GM23338 (cell line): ENCODE data around the gene SDC1. TPM values are rescaled to one million over a fixed set of nuclear protein-coding genes. Genes with fewer than 3 reads are reported as not detected.

Experiments used
- ATAC-seq: fragments of 200-7000 bp; cut with Tn5 transposase; 3 replicates; pipeline ENCODE4 v1.9.1; 2020
- DNase-seq: peaks from one replicate; pipeline ENCODE4 v3.0.0-alpha.2; 2015; ENCODE audit warnings: low spot score
- H2AFZ ChIP-seq: fragments of 200-600 bp; sonication (generic); 2 replicates; pipeline ENCODE4 v1.8.0; 2016; ENCODE audit warnings: antibody characterized with exemption, mild to moderate bottlenecking, moderate library complexity
- H3F3A ChIP-seq: fragments of 200-600 bp; sonication (generic); replicated peaks from 2 replicates; pipeline ENCODE4 v1.8.0; 2017; ENCODE audit warnings: antibody characterized with exemption, mixed run types, low read depth
- H3K27ac ChIP-seq: fragments of 200-600 bp; sonication (generic); 2 replicates; pipeline ENCODE4 v1.6.1; 2016; ENCODE audit warnings: low read depth
- H3K27me3 ChIP-seq: fragments of 200-600 bp; sonication (generic); 2 replicates; pipeline ENCODE4 v1.8.0; 2016; ENCODE audit warnings: mild to moderate bottlenecking, mixed run types, moderate library complexity; ENCODE audit not compliant: insufficient read depth
- H3K36me3 ChIP-seq: fragments of 200-600 bp; sonication (generic); 2 replicates; pipeline ENCODE4 v1.8.0; 2016; ENCODE audit warnings: mild to moderate bottlenecking; ENCODE audit not compliant: insufficient read depth
- H3K4me1 ChIP-seq: fragments of 200-600 bp; sonication (generic); 2 replicates; pipeline ENCODE4 v1.8.0; 2016; ENCODE audit warnings: mild to moderate bottlenecking, moderate library complexity; ENCODE audit not compliant: insufficient read depth
- H3K4me2 ChIP-seq: fragments of 200-600 bp; sonication (generic); 2 replicates; pipeline ENCODE4 v1.7.1; 2017; ENCODE audit warnings: mixed run types
- H3K4me3 ChIP-seq: fragments of 200-600 bp; sonication (generic); 2 replicates; pipeline ENCODE4 v1.6.1; 2016; ENCODE audit warnings: mixed run types
- H3K79me2 ChIP-seq: fragments of 200-600 bp; sonication (generic); replicated peaks from 2 replicates; pipeline ENCODE4 v1.8.0; 2017; ENCODE audit warnings: mild to moderate bottlenecking; ENCODE audit not compliant: insufficient read depth
- H3K9me2 ChIP-seq: fragments of 200-600 bp; sonication (generic); 2 replicates; pipeline ENCODE4 v1.8.0; 2017; ENCODE audit not compliant: insufficient read depth
- H4K20me1 ChIP-seq: fragments of 200-600 bp; sonication (generic); replicated peaks from 2 replicates; pipeline ENCODE4 v1.8.0; 2017; ENCODE audit warnings: mild to moderate bottlenecking; ENCODE audit not compliant: insufficient read depth
- H3K27ac Mint-ChIP-seq: 2 replicates; pipeline ENCODE4 v1.8.0; 2020; ENCODE audit warnings: inconsistent platforms, mild to moderate bottlenecking, moderate library complexity, mixed read lengths
- H3K27me3 Mint-ChIP-seq: 3 replicates; pipeline ENCODE4 v1.8.0; 2022; ENCODE audit warnings: low read depth, mild to moderate bottlenecking, moderate library complexity, mixed read lengths, inconsistent platforms; ENCODE audit not compliant: insufficient read depth, poor library complexity
- H3K36me3 Mint-ChIP-seq: 3 replicates; pipeline ENCODE4 v1.8.0; 2021; ENCODE audit warnings: low read depth, mild to moderate bottlenecking, inconsistent platforms, moderate library complexity, mixed read lengths
- H3K4me1 Mint-ChIP-seq: 3 replicates; pipeline ENCODE4 v1.8.0; 2020; ENCODE audit warnings: mild to moderate bottlenecking, inconsistent platforms, mixed read lengths
- H3K4me3 Mint-ChIP-seq: 3 replicates; pipeline ENCODE4 v1.8.0; 2021; ENCODE audit warnings: moderate library complexity, mild to moderate bottlenecking, inconsistent platforms, mixed read lengths
- H3K9me3 Mint-ChIP-seq: 3 replicates; pipeline ENCODE4 v1.8.0; 2020; ENCODE audit warnings: moderate library complexity, mild to moderate bottlenecking, inconsistent platforms, mixed read lengths
- CTCF ChIP-seq, 2 experiments: fragments of 200-600 bp in 1 of 2; sonication (generic) in 1 of 2; conservative IDR thresholded peaks; 2 replicates each; pipeline versions ENCODE4 v1.5.1 to v1.6.1; 2016 to 2017; ENCODE audit warnings: antibody characterized with exemption in 2 of 2, low read depth in 2 of 2, mild to moderate bottlenecking in 2 of 2, moderate library complexity in 1 of 2
- ETS1 ChIP-seq: IDR thresholded peaks from 2 replicates; pipeline ENCODE4 v1.6.1; 2016; ENCODE audit warnings: antibody characterized with exemption
- EZH2 ChIP-seq: fragments of 200-600 bp; sonication (generic); IDR thresholded peaks from one replicate; pipeline ENCODE4 v1.8.0; 2017; ENCODE audit warnings: antibody characterized with exemption, mild to moderate bottlenecking, low read depth; ENCODE audit not compliant: unreplicated experiment
- EZH2phosphoT487 ChIP-seq: fragments of 200-600 bp; sonication (generic); IDR thresholded peaks from one replicate; pipeline ENCODE4 v1.8.1; 2018; ENCODE audit warnings: antibody characterized with exemption; ENCODE audit not compliant: unreplicated experiment
- JUNB ChIP-seq: IDR thresholded peaks from one replicate; pipeline ENCODE4 v1.6.1; 2016; ENCODE audit warnings: antibody characterized with exemption; ENCODE audit not compliant: unreplicated experiment
- NANOG ChIP-seq: IDR thresholded peaks from 2 replicates; pipeline ENCODE4 v1.6.1; 2016; ENCODE audit warnings: antibody characterized with exemption, borderline replicate concordance
- POLR2AphosphoS5 ChIP-seq: IDR thresholded peaks from 2 replicates; pipeline ENCODE4 v1.6.1; 2016; ENCODE audit warnings: antibody characterized with exemption, low read depth
- REST ChIP-seq: IDR thresholded peaks from one replicate; pipeline ENCODE4 v1.6.1; 2018; ENCODE audit warnings: antibody characterized with exemption; ENCODE audit not compliant: unreplicated experiment
- STAT1 ChIP-seq: IDR thresholded peaks from one replicate; pipeline ENCODE4 v1.6.1; 2016; ENCODE audit warnings: antibody characterized with exemption; ENCODE audit not compliant: unreplicated experiment
- ZNF114 ChIP-seq: fragments of 250-450 bp; sonication (Bioruptor Pico); IDR thresholded peaks from 2 replicates; pipeline ENCODE4 v1.5.0; 2020; ENCODE audit warnings: mild to moderate bottlenecking, moderate library complexity
- ZNF331 ChIP-seq: fragments of 250-450 bp; sonication (Bioruptor Pico); IDR thresholded peaks from 2 replicates; pipeline ENCODE4 v1.5.0; 2020; ENCODE audit warnings: low read depth, mild to moderate bottlenecking, moderate library complexity
- ZNF462 ChIP-seq: fragments of 250-450 bp; sonication (Bioruptor Pico); IDR thresholded peaks from 2 replicates; pipeline ENCODE4 v1.5.0; 2020; ENCODE audit warnings: mild to moderate bottlenecking, moderate library complexity
- polyA plus RNA-seq: library from polyadenylated mRNA; unstranded; fragments of >200 nt; fragmentation: Nextera tagmentation; extraction: Ambion mirVana; gene quantifications from 2 replicates; pipeline ENCODE4 v1.2.1, GENCODE V29; 2016
- total RNA-seq: library from RNA; depleted of rRNA; stranded (reverse); fragments of >200 nt; shearing (Covaris generic); gene quantifications from 2 replicates; pipeline ENCODE4 v1.2.3, GENCODE V29; 2014

The SDC1 gene
- total and polyA plus RNA-seq, 2 experiments from 2014 or later = 16.6 to 43.0 TPM

- Mint-ChIP-seq H3K4me3 (no peak overlapping the region), H3K27ac (no peak overlapping the region), H3K4me1 (peaks cover 14% of the 10 kb centered on the region), H3K9me3 (no peaks in the 10 kb centered on the region), H3K36me3 (no peaks in the 10 kb centered on the region), H3K27me3 (peaks cover 12% of the 10 kb centered on the region)
- ATAC-seq (no peak), DNase-seq (no peak)
- Histone ChIP-seq H3K4me1 (no peaks in the 10 kb centered on the region; the same call in 1 of the 2 replicates), H2AFZ (no peak overlapping the region), H3K4me3 (no peak overlapping the region), H4K20me1 (no peaks in the 10 kb centered on the region), H3K4me2 (no peak overlapping the region), H3F3A (no peaks in the 10 kb centered on the region), H3K27me3 (no peaks in the 10 kb centered on the region), H3K36me3 (no peaks in the 10 kb centered on the region), H3K9me2 (no peaks in the 10 kb centered on the region), H3K27ac (no peak overlapping the region), H3K79me2 (no peaks in the 10 kb centered on the region)
- TF ChIP-seq STAT1 = no peak
- TF ChIP-seq ZNF462 (CRISPR knock-in tag) = no peak
- no peak for TF ChIP-seq ZNF114 (CRISPR knock-in tag)
- no peak for TF ChIP-seq EZH2phosphoT487
- TF ChIP-seq ZNF331 (CRISPR knock-in tag) = no peak
- no peak for TF ChIP-seq JUNB
- TF ChIP-seq CTCF (conservative IDR thresholded peaks at IDR 0.05; ENCODE audit: low read depth in 2 of 2) = no peak
- TF ChIP-seq REST = no peak
- no peak for TF ChIP-seq NANOG
- no peak for TF ChIP-seq POLR2AphosphoS5
- no peak for TF ChIP-seq ETS1
- TF ChIP-seq EZH2 = no peak
Measured at GRCh38 chr2:20181761-20182160, 43.2 kb downstream of the SDC1 start.
